GM18873 (cell line): ENCODE results near the gene FSTL4.

Source experiments
- ATAC-seq: cut with Tn5 transposase; IDR thresholded peaks from one replicate; pipeline ENCODE4 v1.9.1; 2021; ENCODE audit warnings: mild to moderate bottlenecking, moderate library complexity, moderate number of reproducible peaks; ENCODE audit not compliant: unreplicated experiment, low FRiP score

Gene FSTL4

GRCh38 chr5:133434336-133434735, 178.0 kb downstream of the FSTL4 start:
- no peak for ATAC-seq

- no peak for ATAC-seq
Measured at GRCh38 chr5:133433641-133434040, 178.7 kb downstream of the FSTL4 start.

GRCh38 chr5:133432956-133433532, 179.3 kb downstream of the FSTL4 start:
- no peak for ATAC-seq

GRCh38 chr5:133431326-133431865, 180.9 kb downstream of the FSTL4 start:
- no peak for ATAC-seq

GRCh38 chr5:133430095-133430494, 182.2 kb downstream of the FSTL4 start:
- no peak for ATAC-seq

GRCh38 chr5:133429046-133429445, 183.3 kb downstream of the FSTL4 start:
- no peak for ATAC-seq

- ATAC-seq: no peak
Measured at GRCh38 chr5:133428072-133428660, 184.2 kb downstream of the FSTL4 start.

- ATAC-seq: no peak
Measured at GRCh38 chr5:133427121-133427777, 185.1 kb downstream of the FSTL4 start.

- ATAC-seq: no peak
Measured at GRCh38 chr5:133426264-133426663, 186.1 kb downstream of the FSTL4 start.

GRCh38 chr5:133425764-133426163, 186.6 kb downstream of the FSTL4 start:
- no peak for ATAC-seq

- ATAC-seq: no peak
Measured at GRCh38 chr5:133425222-133425621, 187.1 kb downstream of the FSTL4 start.

GRCh38 chr5:133423618-133424282, 188.6 kb downstream of the FSTL4 start:
- ATAC-seq: peak; percentile 67

- no peak for ATAC-seq
Measured at GRCh38 chr5:133423011-133423617, 189.2 kb downstream of the FSTL4 start.

- ATAC-seq: no peak
Measured at GRCh38 chr5:133421806-133422205, 190.5 kb downstream of the FSTL4 start.

- no peak for ATAC-seq
Measured at GRCh38 chr5:133421394-133421793, 190.9 kb downstream of the FSTL4 start.

GRCh38 chr5:133420440-133421301, 191.7 kb downstream of the FSTL4 start:
- ATAC-seq: no peak

- ATAC-seq: no peak
Measured at GRCh38 chr5:133415906-133416305, 196.4 kb downstream of the FSTL4 start.

GRCh38 chr5:133415506-133415905, 196.8 kb downstream of the FSTL4 start:
- no peak for ATAC-seq

- no peak for ATAC-seq
Measured at GRCh38 chr5:133412661-133413060, 199.7 kb downstream of the FSTL4 start.

GRCh38 chr5:133410335-133410828, 202.0 kb downstream of the FSTL4 start:
- no peak for ATAC-seq
